ENCODE data around the gene ADGRG3.

The ADGRG3 gene

DNA sequence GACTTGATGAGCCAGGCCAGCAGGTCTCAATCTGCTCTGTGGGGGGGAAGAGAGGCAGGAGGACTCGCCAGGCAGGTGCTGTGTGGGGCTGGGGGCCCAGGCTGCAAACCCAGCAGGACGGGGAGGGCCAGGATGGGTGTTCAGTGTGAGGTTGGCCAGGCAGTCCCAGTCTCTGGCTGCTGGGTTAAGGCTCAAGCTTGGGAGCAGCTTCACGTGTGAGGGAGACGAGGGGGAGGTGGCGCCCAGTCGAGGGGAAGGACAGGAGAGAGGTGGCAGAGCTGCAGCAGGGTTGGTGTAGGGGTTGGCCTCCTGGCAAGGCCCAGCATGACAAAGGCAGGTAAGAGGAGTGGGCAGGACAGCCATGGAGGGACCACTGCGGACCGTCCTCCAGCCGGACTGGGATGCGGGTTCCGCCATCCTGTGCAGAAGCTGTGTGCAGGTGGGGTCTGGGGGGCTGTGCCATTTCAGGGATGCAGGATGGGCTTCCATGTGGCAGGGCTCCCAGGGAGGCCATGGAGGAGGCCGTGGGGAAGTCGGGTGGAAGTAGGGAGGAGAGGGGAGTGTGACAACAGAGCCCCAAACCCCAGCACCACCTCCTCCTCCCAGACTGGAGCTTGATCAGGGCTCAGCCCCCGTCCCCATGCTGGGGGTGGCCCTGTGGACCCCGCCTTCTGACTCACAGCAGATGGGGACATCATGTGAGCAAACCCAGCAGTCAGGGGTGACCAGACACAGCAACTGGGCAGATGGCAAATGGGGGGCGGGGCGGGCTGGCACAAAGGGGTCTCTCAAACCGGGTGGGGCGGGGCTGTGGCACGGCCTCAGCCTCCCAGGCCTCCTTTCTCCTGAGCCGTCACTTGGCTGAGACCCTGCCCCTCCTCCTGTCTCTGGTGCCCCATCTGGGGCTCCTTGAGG, 36.9 kb upstream of the ADGRG3 start:
- DNase-seq (ENCODE audit: low read depth in 3 of 3, low spot score in 1 of 3) = no peak

DNA sequence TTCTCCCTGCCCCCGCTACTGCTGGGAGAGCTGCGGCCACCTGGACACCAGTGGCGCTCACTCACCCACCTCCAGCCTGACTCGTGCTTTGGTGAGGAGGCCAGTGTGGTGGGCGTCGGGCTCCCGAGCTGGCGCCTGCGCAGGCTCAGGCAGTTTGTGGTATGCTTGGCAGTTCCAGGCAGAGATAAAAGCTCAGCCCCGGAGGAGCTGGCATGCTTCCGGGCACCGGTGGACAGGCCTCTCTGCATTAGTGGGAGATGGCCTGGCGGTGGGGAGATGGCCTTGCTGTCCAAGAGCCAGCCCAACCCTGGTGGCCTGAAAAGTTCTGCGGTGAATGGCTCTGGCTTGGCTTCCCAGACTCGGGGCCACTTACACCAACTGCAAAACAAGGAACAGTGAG, 35.5 kb upstream of the ADGRG3 start:
- DNase-seq (ENCODE audit: low read depth in 3 of 3, low spot score in 1 of 3) = no peak

DNA sequence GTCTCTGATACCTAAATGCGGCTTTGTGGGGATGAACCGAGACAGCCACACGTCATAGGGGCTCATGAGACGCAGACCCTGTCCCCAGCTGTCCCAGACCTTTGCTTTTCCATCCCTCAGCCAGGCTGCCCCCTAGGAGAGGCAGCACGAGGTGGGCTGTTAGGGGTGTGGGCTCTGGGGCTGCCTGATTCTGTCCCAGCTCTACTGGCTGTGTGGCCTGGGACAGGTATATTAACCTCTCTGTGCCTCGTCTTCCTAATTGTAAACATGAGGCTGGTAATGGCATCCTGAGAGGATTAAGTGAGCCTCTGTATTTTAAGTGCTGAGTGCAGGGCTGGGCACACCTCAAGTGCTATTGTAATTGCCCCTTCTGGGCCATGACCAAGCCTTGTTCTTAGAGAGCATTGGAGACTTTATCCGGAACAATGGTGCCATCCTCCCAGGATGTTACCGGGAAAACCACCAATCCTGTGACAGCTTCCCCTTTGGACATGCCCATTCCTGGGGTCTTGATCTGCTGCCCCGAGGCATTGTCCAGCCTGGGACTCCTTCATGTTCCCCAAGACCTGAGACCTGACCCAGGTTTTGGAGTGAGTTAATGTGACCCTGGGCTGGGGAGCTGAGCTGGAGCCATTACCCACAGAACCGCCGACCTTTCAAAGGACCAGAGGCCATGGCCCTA, 34.6 kb upstream of the ADGRG3 start:
- no peak for DNase-seq (ENCODE audit: low read depth in 3 of 3, low spot score in 1 of 3)

DNA sequence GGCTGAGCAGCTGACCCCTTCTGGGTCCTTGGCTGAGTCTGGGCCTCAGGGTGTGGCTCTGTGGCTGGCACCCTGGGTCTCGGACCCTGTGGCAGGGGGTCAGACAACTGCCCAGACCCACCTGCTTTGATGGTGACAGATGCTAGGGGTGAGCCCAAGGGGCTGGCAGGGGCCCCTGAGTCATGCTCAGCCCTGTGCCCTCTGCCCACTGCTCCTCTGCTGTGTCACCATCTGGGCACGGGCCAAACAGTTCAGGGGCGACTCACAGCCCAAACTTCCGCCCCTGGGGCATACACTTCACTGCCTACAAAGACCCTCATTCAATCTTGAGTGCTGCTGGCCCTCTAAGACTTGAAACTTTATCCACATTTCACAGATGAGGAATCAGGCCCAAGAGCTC, 33.9 kb upstream of the ADGRG3 start:
- no peak for DNase-seq (ENCODE audit: low read depth in 3 of 3, low spot score in 1 of 3)

DNA sequence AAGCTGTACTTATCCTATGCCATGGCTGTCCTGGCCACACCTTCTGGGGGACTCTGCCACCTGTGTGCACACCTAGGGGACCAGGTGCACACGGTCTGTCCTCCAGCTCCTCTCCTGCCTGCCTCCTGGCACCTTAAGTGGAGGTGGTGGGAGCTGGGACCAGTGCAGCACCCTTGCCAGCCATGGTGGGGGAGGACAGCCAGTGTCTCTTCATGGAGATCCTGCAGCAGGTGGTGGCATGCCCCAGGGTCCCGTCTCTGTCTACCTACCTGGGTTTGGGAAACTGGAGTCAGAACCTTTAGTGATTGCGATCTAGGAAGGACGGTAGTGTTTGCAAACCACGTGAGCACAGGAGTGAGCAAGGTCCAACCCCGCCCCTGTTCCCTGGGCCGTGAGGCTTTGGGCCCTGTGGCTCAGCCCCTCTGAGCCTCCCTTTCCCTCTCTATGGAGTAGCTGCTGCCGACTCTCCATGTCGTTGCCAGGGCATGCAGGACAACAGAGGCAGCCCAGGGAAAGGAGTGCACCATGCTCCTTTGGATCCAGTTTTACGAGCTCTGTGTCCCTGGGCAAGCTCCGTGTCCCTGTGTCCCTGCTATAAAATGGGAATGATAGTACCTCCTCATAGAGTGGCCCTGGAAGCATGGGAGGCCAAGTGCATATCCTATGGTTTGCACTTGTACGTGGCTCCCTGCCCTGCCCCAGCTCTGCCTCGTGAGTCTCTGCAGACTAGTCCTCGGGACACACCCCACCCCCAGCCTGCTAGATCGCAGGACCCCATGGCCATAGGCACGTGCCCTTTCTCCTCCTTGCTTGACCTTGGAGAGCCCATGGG, 32.6 kb upstream of the ADGRG3 start:
- no peak for DNase-seq (ENCODE audit: low read depth in 3 of 3, low spot score in 1 of 3)

DNA sequence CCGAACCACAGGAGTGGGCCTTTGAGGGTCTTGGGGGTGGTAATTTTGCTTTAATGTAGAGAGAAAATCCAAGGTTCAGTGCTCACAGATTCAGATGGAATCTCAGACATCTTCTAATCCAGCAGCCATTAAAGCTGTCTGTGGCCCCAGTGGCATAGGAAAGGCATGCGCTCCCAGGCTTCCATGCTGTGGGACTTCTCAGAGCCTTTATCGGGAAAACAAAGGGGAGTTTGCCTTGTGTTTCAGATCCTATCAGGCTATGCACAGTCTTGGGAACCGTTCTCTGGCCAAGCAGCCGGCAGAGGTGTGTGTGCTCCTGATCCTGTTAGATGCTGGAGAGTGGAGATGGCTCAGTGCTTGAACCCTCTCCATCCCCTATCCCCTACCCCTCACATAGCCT, 31.9 kb upstream of the ADGRG3 start:
- DNase-seq (ENCODE audit: low read depth in 3 of 3, low spot score in 1 of 3) = no peak

DNA sequence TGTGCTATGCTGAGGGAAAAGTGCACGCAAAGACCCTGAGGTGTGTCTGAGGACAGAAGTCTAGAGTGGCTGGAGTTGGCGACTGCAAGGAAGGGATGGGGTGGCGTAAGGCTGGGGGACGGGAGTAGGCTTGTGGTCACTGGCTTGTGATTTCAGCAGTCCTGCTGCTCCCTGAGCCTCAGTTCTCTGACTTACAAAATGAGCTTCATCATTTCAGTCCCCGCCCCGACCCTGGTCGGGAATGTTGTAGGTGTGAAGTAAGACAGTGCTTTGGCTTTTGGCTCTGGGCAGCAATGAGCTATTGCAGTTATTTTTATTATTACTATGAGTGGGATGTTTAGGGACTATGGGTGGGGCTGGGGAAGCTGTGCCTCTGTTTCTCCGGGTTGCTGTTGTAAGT, 31.1 kb upstream of the ADGRG3 start:
- no peak for DNase-seq (ENCODE audit: low read depth in 3 of 3, low spot score in 1 of 3)

DNA sequence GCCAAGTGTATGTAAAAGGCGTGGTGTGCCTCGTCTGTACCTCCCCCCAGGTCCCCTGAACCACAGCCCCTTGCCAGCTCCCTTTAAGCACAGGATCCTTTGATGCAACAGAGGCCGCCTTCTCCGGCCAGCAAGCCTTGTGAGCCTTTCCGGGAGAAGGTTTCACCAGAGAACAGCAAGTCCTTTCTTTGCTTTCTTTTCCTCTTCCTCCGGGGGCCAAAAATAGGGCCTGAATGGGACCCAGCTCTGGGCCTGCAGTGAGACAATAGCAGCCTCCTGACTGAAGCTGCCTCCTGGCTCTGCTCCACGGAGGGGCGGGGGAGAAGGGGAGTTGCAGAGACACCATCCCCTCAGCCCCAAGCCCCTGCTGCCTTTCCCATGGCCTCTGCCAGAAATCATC, 30.7 kb upstream of the ADGRG3 start:
- no peak for DNase-seq (ENCODE audit: low read depth in 3 of 3, low spot score in 1 of 3)

DNA sequence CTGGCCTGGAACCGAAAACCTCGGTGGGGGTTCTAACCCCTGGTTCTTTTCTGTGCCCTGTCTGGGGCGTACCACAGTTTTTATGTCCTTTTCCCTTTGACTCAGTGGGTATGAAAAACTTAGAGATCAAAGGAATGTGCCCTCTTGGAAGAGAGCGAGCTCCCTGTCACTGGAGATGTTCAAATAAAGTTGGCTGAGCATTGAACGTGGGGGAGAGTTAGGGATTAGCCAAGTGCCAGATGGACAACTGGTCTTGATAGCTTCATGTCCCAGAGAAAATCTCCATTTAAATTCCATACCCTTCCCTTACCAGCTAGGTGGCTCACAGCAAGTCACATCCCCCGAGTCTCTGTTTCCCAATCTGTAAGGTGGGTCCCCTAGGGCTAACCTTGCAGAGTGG, 30.1 kb upstream of the ADGRG3 start:
- no peak for DNase-seq (ENCODE audit: low read depth in 3 of 3, low spot score in 1 of 3)

DNA sequence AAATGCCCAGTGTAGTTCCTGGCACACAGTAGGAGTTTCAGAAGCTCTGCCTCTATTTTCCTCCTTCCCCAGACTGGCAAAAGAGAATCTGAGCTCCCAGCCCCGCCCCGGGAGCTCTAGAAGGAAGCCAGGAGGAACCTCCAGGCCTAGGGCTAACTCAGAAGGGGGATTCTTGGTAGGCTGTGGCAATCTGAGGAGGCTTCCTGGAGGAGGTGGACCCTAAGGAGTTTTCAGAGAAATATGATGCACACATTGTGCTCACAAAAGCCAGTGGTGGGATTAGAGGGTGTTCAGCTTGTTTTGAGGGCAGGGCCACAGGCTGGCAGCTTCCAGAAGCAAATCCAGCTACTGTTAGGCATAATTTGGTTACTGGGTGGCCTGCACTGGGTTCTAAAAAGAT, 29.7 kb upstream of the ADGRG3 start:
- no peak for DNase-seq (ENCODE audit: low read depth in 3 of 3, low spot score in 1 of 3)

DNA sequence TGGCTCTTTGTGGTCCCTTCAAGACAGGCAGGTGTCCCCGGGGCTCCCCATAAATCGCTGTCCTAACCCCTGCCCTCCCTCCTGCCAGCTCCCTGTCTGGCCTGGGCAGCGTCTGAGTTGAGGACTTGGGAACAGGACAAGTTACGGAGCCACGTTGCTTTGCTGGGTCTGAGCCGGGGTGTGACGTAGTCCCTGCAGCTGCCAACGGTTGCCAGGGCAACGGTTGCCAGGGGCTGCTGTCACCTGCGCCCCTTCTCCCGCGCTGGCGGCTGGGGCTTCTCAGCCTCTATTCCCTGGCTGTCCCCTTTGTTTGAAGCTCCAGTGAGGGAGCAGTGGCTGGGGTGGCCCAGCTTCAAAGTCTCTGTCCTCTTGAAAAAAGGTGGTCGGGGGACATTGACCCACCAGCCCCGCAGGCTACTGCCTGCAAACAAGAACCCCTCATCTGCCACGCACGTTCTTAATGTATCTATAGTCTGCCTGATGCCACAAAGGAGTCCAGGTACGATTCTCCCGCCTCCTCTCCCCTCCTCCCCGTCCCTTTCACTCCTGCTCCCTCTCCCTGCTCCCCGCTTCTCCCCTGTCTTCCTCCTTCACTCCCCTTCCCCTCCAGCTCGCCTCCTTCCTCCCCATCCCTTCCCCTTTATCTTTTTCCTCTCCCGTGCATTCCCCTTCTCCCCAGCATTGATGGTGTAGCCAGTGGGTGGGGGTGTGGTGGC, 28.8 kb upstream of the ADGRG3 start:
- no peak for DNase-seq (ENCODE audit: low read depth in 3 of 3, low spot score in 1 of 3)

DNA sequence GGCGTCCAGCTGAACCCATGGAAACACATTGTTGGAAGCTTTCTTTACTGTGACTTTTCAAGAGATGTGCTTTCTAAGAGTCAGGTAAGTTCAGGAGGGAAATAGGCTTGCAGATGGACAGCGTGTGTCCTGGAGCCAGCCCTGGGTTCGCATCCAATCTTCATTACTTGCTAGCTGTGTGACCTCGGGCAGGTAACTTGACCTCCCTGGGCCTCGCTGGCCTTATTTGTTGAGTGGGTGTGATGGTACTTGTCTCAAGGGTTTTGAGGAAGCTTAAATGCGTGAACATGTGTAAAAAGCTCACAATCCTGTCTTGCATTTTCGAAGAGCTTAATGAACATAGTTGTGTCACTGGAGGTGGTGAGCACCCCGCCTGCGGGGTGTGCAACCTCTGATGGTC, 27.9 kb upstream of the ADGRG3 start:
- no peak for DNase-seq (ENCODE audit: low read depth in 3 of 3, low spot score in 1 of 3)

DNA sequence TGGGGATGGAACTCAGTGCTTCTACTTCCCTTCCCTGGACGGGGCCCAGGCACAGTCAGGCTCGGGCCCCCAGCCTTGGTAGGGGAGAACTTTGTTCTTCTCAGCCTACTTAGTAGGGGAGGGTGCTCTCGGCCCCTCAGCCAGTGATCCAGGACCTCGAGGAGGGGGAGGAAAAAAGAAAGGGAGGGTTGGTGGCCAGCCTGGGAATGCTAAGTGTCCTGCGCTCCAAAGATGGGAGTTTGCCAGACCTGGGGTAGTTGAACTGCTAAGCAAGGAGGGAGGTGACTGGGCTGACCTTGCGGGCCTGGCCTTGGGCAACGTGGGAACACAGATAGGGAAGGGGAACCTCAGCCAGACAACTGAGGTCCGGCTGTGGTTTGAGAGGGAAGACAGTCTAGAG, 27.5 kb upstream of the ADGRG3 start:
- no peak for DNase-seq (ENCODE audit: low read depth in 3 of 3, low spot score in 1 of 3)

DNA sequence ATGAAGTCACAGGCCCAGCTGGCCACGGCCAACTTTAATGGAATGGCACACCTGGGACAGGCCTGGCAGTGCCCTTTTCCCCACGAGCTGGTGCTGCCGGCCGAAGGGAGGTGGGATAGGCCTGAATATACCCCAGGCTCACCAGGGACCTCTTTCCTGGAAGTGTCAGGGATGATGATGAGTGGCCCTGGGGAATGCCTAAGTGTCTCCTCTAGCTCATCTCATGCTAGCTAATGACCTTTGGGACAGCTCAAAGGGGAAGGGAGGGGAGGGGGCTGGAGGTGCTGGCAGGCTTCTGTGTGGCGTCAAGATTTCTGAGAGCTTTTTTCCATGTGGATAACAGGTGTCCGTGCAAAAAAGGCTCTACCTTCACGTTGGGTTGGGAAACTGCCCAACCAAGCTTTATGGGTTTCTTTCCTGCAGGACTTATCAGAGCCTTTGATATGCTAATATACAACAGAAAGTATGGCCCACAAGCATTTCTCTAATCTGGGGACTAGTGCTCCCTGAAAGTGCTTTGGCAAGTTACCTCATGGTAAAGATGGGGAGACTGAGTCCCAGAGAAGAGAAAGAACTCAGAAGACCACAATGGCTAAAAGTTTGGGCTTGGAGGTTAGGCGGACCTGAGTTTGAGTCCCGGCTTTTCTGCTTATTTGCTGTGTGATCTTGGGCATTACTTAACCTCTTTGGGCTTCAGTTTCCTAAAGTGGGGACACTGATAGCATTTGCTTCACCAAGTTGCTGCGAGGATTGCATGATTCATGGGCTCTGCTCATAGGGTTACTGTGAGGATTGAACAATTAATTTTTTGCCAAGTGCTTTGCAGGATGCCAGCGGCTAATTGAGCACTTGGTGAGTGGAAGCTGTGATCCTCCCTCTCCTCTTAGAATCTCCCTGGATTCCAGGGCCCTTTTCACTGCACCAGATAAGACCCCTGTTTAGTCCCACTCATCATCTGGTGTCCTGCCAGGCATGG, 25.7 kb upstream of the ADGRG3 start:
- no peak for DNase-seq (ENCODE audit: low read depth in 3 of 3, low spot score in 1 of 3)

DNA sequence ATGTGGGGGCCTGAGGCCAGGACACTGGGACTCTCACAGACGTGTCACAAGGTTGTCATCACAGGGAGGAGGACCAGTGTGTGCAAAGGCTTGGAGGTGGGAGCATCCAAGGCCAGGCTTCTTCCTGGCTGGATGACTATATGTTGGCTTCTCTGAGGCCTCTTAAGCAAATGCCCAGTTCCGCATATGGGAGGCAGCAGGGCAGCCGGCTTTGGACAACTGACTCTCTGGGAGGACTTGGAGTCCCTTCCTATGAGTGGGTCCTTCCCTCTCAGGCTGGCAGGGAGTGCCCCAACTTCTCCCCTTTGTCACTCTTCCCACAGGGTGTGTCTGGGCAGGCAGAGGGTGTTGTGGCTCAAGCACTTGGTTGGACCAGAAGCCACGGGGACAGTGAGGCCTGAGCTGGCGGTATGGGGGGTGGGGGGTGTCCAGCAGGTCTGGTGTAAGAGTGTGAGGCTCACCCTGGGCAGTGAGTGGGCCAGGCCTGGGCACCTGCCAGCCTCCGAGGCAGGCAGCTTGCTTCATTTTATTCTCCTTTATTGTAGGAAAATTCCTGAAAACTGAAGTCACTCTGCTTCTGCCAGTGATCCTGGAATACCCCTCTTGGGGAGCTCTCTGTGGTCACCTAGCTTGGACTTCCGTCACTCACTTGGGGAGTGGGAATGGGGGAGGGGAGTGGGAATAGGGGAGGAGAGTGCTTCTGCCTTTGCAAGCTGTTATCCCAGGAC, 24.8 kb upstream of the ADGRG3 start:
- DNase-seq (ENCODE audit: low read depth in 3 of 3, low spot score in 1 of 3) = no peak

DNA sequence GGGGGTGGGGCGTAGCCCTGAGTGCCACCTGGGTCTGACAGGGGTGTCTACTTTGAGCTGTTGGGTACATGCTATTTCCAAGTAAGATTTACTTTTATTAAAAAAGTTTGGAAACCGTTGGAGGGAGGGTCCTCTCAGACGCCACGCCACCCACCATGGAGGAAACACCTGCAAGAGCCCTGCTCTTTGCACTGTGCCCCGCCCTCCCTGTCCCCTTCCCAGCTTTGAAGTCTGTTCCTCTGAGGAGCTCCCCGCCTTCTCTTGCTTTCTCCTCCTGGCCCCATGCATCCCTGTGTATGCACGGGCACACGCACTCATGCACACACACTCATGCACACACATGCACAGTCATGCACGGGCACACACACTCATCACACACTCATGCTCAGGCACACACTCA, 24.2 kb upstream of the ADGRG3 start:
- DNase-seq (ENCODE audit: low read depth in 3 of 3, low spot score in 1 of 3) = no peak

DNA sequence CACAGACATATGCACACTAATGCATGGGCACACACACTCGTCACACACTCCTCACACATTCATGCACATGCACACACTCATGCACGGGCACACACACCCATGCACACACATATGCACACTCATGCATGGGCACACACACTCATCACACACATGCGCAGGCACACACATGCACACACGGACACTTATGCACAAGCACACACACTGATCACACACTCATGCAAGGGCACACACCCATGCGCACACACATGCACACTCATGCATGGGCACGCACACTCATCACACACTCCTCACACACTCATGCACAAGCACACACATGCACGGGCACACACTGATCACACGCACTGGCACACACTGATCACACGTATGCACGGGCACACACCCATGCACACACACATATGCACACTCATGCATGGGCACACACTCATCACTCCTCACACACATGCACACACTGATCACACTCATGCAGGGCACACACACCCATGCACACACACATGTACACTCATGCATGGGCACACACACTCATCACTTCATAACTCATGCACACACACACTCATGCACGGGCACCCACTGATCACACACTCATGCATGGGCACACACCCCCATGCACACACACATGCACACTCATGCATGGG, 23.6 kb upstream of the ADGRG3 start:
- no peak for DNase-seq (ENCODE audit: low read depth in 3 of 3, low spot score in 1 of 3)

DNA sequence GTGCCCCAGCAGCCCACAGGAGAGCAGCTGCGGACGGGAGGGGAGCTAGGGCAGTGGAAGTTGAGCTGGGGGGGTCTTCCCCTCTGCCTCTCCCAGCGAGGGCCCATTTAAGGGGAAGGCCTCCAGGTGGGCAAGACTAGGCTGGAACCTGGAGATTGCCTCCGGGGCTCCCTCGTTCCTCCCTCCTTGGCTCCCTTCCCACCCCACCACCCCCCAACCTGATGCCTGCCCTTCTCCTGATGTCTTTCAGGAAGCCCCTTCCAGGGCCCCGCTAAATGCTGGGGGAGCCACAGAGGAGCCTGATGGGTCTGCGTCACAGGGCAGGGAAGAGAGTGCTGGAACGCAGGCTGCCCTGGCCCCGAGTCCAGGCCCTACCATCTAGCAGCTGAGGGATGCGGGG, 22.9 kb upstream of the ADGRG3 start:
- no peak for DNase-seq (ENCODE audit: low read depth in 3 of 3, low spot score in 1 of 3)

All from stimulated activated CD4-positive, alpha-beta T cell treated with anti-CD3 and anti-CD28 coated beads, TNF-alpha, amount 100 ng/mL, for 1 hour (primary cell).